HG03135 (cell line): ENCODE data around the gene SPATA33.
"Not testable (repeated sequence)": the region's sequence is repeated elsewhere in the genome, so short reads cannot be mapped to it uniquely, and the experiment has no call there.

Experiments
- ATAC-seq: cut with Tn5 transposase; IDR thresholded peaks from one replicate; pipeline ENCODE4 v1.9.1; 2021; ENCODE audit warnings: mild to moderate bottlenecking, moderate library complexity; ENCODE audit not compliant: unreplicated experiment

SPATA33 gene

GRCh38 chr16:89624777-89625761 lies 32.6 kb upstream of the SPATA33 start:
- ATAC-seq: no peak

- ATAC-seq: no peak
Observed at GRCh38 chr16:89629827-89630610, 27.6 kb upstream of the SPATA33 start.

GRCh38 chr16:89633064-89633631 lies 24.5 kb upstream of the SPATA33 start:
- no peak for ATAC-seq

- not testable (repeated sequence) for ATAC-seq
Observed at GRCh38 chr16:89634463-89635385, 22.9 kb upstream of the SPATA33 start.

- no peak for ATAC-seq
Observed at GRCh38 chr16:89636663-89637062, 21.0 kb upstream of the SPATA33 start.

- ATAC-seq: no peak
Observed at GRCh38 chr16:89637379-89637778, 20.3 kb upstream of the SPATA33 start.

- ATAC-seq: no peak
Observed at GRCh38 chr16:89638455-89638854, 19.2 kb upstream of the SPATA33 start.

- no peak for ATAC-seq
Observed at GRCh38 chr16:89639385-89639784, 18.3 kb upstream of the SPATA33 start.

- no peak for ATAC-seq
Observed at GRCh38 chr16:89641458-89642119, 16.0 kb upstream of the SPATA33 start.

- ATAC-seq: no peak
Observed at GRCh38 chr16:89642574-89642973, 15.1 kb upstream of the SPATA33 start.

GRCh38 chr16:89643769-89644300 lies 13.8 kb upstream of the SPATA33 start:
- ATAC-seq: no peak

GRCh38 chr16:89645122-89645521 lies 12.5 kb upstream of the SPATA33 start:
- ATAC-seq: no peak

GRCh38 chr16:89646270-89646669 lies 11.4 kb upstream of the SPATA33 start:
- ATAC-seq: no peak

- ATAC-seq: no peak
Observed at GRCh38 chr16:89646906-89647305, 10.7 kb upstream of the SPATA33 start.

GRCh38 chr16:89651584-89651983 lies 6.1 kb upstream of the SPATA33 start:
- ATAC-seq: no peak

GRCh38 chr16:89653656-89654295 lies 3.9 kb upstream of the SPATA33 start:
- no peak for ATAC-seq

GRCh38 chr16:89655062-89655643 lies 2.5 kb upstream of the SPATA33 start:
- no peak for ATAC-seq

GRCh38 chr16:89656435-89657121 lies 1.1 kb upstream of the SPATA33 start:
- no peak for ATAC-seq
